Epithelial cell of prostate (primary cell): ENCODE results near the gene USP21.
A peak's percentile ranks its signal among the peaks of the same experiment; 100 is the strongest.

Experiments used
- DNase-seq: peaks from one replicate; pipeline ENCODE4 v3.0.0-alpha.2; 2011; ENCODE audit warnings: low read depth, low spot score
- H3K27ac ChIP-seq: fragments of 450-650 bp; 2 replicates; pipeline ENCODE4 v1.5.1; 2017; ENCODE audit warnings: mild to moderate bottlenecking

Gene USP21

DNA sequence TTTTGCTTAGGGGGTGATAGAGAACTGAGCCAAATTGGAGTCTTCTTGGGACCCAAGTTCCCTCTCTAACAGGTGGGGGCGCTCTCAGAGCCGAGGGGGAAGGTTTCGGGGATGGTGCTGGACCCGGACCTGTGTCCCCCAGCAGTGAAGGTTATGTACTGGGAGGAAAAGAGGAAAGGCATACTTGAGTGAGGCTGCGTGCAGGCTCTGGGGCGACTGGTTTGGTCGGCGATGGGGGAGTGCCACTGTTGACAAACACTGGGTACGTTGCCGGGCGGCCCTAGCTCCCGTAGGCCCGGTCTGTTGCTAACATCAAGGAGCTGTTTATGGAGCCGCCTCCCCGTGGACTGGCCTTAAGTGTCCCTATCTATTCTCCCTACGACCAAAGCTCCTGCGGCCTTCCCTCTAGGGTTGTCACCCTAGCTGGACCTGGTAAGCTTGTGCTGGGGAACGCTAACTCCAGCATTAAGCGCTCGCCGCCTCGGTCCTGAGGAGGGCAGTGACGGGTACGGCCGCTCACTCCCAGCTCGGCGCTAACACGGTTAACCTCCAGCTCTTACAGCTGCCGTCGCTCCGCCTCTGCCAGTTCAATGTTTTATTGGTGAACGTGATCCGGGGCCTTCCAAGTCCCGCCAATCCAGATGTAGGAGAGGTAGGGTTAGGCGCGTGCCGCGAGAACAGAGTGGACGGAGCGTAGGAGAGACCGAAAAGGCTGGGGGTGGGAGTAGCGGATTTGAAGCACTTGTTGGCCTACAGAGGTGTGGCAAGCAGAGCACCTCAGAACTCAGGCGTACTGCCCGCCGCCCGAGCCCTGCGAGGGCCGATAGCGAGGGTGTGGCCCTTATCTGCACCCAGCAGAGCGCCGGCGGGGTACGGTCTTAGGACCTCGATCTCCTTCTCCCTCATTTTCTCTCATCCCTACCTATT lies 6.7 kb downstream of the USP21 start, which contains the start of gene PPOX:
TSS of gene PPOX (plus strand) at position 685 of the 927 bp plus-strand sequence. CDS start 422 bp downstream, outside the sequence.
- H3K27ac ChIP-seq = peak within 1 kb of the TSS; percentile 56
- DNase-seq = peak; percentile 94

DNA sequence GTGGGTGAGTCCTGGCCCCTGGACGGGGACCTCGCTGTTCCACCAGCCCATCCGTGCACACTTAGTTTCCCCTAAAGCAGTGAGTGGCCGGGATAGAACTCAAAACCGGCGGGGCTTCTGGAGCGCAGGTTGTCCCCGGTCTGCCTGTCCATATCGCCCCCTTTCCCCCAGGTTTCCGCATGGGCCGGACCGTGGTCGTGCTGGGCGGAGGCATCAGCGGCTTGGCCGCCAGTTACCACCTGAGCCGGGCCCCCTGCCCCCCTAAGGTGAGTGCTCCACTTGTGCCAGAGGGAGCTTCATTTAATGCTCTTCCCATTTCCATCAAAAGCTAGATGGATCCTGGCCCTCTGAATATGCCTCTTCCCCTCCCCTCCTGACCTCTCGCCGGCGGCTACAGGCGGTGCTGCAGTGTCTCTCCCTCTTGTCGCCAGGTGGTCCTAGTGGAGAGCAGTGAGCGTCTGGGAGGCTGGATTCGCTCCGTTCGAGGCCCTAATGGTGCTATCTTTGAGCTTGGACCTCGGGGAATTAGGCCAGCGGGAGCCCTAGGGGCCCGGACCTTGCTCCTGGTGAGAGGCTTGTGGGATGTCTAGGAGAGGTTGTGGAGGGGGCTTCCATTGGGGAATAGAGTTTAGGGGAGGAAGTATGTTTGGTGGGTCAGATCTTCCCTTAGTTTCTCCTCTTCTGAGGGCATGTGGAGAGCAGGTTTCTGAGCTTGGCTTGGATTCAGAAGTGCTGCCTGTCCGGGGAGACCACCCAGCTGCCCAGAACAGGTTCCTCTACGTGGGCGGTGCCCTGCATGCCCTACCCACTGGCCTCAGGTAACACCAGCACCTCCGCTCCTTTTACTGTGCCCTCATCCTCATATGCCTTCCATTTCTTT lies 7.6 kb downstream of the USP21 start:
- peak overlapping the region; percentile 56 for H3K27ac ChIP-seq
- no peak for DNase-seq

- no peak for DNase-seq
- H3K27ac ChIP-seq = no peak overlapping the region
These were observed 9.6 kb downstream of the USP21 start for GRCh38 chr1:161168906-161169305.

- DNase-seq = no peak
These were observed 11.9 kb downstream of the USP21 start for GRCh38 chr1:161171191-161171590.

GRCh38 chr1:161171696-161172095 lies 12.4 kb downstream of the USP21 start:
- no peak overlapping the region for H3K27ac ChIP-seq

More at GRCh38 chr1:161171191-161171590, 11.9 kb downstream of the USP21 start:
- H3K27ac ChIP-seq = no peak overlapping the region

DNA sequence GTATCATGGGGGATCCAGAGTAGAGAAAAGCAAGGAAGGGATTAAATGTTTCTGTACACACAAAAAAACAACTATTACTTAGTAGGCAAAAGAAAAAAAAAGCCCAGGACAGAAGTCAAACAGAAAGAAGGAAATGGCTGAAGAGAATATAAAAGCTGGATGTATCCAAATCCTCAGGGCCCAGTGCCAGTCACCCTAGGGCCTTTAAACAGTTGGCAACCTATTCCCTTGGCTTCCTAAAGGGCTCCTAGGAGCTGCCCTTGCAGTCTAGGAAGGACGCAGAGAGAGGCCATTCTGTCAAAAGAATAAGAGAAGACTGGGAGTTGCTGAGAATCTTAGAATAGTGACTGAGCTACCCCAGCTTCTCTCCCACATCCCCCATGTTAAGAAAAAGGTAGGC lies 13.0 kb downstream of the USP21 start:
- no peak for DNase-seq
- no peak overlapping the region for H3K27ac ChIP-seq

More at GRCh38 chr1:161171696-161172095, 12.4 kb downstream of the USP21 start:
- DNase-seq = no peak

- no peak overlapping the region for H3K27ac ChIP-seq
- DNase-seq = no peak
These were observed 13.6 kb downstream of the USP21 start for GRCh38 chr1:161172776-161173376.

GRCh38 chr1:161173711-161174110 lies 14.4 kb downstream of the USP21 start:
- no peak for DNase-seq
- no peak overlapping the region for H3K27ac ChIP-seq

DNA sequence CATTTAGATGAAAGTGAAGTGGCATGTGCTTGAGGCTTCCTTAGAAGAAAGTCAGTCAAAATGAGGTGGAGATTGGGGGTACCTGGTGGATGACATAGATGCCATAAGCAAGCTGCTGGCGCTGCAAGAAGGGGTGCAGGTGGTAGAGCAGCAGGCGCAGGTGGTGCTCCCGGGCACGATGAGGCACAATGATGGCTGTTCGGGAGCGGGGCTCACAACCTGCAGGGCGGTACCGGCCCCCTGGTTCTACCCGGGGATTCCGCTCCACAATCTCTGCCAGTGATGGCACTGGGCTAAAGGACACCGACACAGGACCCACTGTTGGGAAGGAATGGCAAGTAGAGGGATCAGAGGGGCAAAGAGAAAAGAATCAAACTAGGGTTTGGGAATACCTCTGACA lies 15.6 kb downstream of the USP21 start:
- no peak for DNase-seq

DNA sequence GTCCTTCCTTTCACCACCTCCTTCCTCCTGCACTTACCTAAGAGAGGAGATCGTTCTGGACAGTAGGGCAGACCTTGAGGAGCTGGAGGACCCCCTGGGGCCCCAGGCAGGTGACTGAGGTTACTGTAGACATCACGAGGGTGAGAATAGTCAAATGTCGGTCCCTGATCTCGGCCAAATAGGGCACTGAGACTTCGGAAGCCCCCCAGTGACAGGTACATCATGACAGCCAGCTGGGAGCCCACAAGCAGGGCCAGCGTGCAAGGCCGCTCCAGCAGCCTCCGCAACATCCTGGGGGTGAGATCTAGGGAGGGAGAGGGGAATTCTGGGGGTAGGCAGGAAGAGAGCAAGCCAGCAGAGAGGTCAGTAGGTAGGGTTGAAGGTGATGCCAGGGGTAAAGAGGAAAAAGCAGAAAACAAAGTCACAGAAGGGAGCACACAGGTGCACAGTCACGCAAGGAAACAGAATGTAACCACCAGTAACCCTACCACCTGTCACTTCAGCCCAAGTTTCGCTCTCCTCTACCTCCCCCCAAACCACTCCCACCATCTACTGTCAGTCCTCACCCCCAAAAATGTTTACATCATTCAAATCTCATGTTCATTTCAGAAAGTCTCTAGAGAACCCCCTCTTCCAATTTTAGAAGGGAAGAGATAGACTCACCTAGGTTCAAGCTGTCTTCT lies 16.6 kb downstream of the USP21 start:
- H3K27ac ChIP-seq = no peak overlapping the region
- DNase-seq = no peak

More for the DNA sequence above, 15.6 kb downstream of the USP21 start:
- no peak overlapping the region for H3K27ac ChIP-seq

DNA sequence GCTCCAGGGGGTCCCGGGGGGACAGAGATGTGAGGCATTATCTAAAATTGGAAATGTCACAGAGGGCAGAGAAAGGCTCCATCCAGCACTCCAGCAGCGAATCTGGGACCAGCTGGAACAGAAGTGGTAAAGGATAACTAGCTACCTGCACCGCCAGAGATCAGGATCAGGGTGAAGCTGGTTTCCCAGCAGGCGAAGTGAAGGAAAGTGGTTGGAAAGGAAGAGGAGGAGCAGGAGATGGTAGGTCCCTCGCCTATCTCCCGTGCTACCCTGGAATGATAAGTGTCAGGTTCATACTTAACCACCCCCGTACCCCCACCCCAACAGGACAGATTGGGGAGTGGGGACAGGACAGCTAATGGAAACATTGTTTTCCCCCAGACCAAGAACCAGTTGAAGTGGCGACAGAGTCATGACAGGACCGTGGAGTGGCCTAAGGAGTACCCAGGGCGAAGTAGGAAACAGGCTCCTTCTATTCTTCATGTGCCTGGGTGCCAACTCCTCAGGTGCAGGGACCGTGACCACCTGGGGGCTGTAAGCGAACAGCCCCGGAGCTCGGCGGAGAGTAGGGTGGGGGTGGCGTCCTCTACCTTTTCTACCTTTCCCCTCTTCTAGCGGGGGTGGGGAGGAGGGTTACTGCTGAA lies 17.3 kb downstream of the USP21 start:
- H3K27ac ChIP-seq = peak overlapping the region; percentile 33
- DNase-seq = no peak

- peak within 1 kb of the TSS; percentile 33 for H3K27ac ChIP-seq
- no peak for DNase-seq
These were observed 18.0 kb downstream of the USP21 start, which contains the start of gene B4GALT3 for GRCh38 chr1:161177112-161177935. Gene B4GALT3, minus strand, starts transcription at chr1:161177507. Its CDS starts 1,447 bp downstream, at chr1:161176060.

DNA sequence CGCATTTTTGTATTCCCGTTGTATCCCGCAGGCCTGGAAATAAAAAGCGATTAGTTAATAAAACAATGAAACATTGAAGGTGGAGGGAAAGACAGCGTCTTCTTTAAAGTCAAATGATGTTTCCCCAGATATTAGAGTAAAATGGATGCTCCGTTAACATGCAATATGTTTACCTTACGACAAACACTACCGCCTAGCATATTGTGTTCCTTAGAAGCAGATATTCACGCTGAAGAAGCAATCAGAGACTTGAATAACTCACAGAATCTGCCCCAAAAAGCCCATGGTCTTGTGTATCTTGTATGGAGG lies 18.6 kb downstream of the USP21 start:
- H3K27ac ChIP-seq = peak overlapping the region; percentile 33
- DNase-seq = no peak

DNA sequence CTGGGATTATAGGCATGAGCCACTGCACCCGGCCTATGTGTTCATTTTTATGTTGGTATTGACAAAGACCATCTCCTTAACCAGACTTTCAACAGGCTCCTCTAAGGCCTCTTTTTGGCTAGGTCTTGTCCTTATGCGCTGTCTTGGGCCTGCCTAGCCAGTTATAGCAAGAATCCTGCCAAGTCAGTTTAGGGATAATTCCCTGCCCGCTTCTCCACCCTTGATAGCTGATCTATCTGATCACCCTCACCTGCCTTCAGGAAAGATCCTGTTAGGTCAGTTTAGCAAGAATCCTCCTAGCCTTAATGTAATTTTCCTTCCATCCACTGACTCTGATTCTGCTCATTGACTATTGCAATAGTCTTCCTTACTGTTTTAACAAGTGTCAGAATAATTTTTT lies 20.4 kb downstream of the USP21 start:
- DNase-seq = no peak
- no peak overlapping the region for H3K27ac ChIP-seq

GRCh38 chr1:161180639-161181038 lies 21.3 kb downstream of the USP21 start:
- no peak overlapping the region for H3K27ac ChIP-seq
- DNase-seq = no peak

DNA sequence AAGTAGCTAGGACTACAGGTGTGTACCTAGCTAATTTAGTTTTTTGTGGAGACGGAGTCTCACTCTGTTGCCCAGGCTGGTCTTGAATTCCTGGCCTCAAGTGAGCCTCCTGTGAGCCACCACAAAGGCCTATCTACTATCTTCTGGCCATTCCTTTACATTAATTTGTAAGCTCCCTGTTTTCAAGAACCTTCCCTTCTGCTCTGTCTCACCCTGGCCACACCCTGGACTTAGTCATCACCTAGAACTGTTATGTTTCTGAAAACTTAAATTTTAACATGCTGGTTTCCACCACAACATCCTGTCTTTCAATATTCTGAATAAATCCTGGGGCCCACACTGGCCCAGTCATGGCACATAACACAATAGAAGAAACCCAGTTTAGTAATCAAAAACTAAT lies 22.9 kb downstream of the USP21 start:
- H3K27ac ChIP-seq = peak overlapping the region; percentile 53
- DNase-seq = no peak

DNA sequence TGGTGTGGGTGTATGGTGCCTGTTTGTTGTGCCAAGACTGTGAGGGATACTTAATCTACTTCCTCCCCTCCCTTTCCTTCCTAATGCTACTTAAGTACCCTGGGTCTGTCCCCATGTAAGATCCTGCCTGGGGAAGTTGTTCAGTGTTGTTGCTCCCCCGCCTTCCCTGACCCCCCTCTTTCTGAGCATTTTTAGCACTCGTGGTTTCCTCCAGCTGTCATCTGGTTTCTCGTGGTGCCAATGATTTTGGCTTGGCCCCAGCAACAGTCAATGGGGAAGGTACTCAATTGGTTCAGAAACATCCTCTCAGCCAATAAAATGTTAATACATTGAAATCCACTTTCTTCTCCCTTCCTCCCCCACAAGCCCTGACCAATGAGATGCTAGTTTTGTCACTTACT lies 26.0 kb downstream of the USP21 start:
- no peak for DNase-seq
- H3K27ac ChIP-seq = no peak overlapping the region

DNA sequence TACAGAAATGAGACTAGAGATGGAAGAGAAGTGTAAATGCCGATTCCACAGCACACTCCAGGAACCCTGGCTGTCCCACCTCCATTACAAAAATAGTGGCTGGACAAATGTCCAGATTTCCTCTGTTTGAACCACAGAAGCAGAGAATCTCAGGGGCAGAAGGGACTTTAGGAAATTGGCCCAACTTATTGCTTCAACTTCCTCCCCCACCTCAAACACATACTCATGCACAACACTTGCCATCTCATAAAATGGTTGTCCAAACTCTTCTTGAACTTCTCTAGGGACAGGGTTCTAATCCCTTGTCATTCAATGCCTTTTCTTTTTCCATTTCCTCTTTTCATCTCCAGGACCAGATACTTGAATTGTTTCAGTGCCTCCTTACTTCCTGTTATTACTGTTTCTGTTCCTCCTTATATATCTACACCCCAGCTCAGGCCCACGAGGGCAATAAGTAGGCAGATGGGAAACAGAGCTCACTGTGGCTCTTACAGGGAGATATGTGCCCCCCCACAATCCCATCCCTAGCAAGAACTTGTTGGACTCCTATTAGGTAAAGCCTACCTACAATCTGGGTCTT lies 26.5 kb downstream of the USP21 start:
- DNase-seq = no peak
- H3K27ac ChIP-seq = no peak overlapping the region
